ENCODE data around the gene TSC22D3. TPM values are rescaled to one million over a fixed set of nuclear protein-coding genes. Genes with fewer than 3 reads are reported as not detected.

TSC22D3 gene
- total RNA-seq, 1 donor: 57.2 TPM

DNA sequence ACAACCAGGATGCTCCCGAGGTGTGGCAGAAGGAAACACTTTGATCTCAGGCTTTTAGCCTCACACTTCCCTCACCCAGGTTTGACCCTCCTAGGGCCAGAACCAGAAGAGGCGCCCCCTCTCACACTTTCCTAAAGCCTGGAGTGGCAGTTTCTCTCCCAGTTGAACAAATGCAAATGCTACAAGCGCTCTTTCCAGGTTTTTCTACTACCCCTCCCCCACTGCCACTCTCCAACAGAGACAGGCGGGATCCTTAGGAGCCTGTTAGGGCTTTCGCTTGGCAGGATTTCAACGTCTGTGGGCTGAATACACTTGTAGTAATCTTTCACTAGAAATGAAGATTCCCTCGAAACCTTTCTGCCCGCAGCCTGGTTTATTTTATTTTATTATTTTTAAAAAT lies 2.4 kb downstream of the TSC22D3 start:
- Histone ChIP-seq H3K4me1 (ENCODE audit: insufficient read depth, low read length) (no peaks in the 10 kb centered on the region), H3K4me3 (ENCODE audit: insufficient read depth, low read length) (no peak overlapping the region), H4K20me1 (ENCODE audit: insufficient read depth, low read length) (no peaks in the 10 kb centered on the region), H3K9me3 (ENCODE audit: low read depth, low read length) (no peaks in the 10 kb centered on the region), H3K79me2 (ENCODE audit: insufficient read depth, low read length) (no peaks in the 10 kb centered on the region), H3K4me2 (ENCODE audit: insufficient read depth, low read length) (no peak overlapping the region), H3K36me3 (ENCODE audit: insufficient read depth, low read length) (no peaks in the 10 kb centered on the region), H3K27ac (ENCODE audit: low read depth, low read length) (no peak overlapping the region), H3K27me3 (ENCODE audit: insufficient read depth, low read length) (peaks cover 42% of the 10 kb centered on the region), H2AFZ (ENCODE audit: low read length) (no peak overlapping the region)
- TF ChIP-seq, protein P1, sequence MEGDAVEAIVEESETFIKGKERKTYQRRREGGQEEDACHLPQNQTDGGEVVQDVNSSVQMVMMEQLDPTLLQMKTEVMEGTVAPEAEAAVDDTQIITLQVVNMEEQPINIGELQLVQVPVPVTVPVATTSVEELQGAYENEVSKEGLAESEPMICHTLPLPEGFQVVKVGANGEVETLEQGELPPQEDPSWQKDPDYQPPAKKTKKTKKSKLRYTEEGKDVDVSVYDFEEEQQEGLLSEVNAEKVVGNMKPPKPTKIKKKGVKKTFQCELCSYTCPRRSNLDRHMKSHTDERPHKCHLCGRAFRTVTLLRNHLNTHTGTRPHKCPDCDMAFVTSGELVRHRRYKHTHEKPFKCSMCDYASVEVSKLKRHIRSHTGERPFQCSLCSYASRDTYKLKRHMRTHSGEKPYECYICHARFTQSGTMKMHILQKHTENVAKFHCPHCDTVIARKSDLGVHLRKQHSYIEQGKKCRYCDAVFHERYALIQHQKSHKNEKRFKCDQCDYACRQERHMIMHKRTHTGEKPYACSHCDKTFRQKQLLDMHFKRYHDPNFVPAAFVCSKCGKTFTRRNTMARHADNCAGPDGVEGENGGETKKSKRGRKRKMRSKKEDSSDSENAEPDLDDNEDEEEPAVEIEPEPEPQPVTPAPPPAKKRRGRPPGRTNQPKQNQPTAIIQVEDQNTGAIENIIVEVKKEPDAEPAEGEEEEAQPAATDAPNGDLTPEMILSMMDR (IDR thresholded peaks at IDR 0.05; ENCODE audit: extremely low read depth, low read depth, low read length): no peak
- DNase-seq (ENCODE audit: insufficient read length, low spot score, missing footprints): no peak

DNA sequence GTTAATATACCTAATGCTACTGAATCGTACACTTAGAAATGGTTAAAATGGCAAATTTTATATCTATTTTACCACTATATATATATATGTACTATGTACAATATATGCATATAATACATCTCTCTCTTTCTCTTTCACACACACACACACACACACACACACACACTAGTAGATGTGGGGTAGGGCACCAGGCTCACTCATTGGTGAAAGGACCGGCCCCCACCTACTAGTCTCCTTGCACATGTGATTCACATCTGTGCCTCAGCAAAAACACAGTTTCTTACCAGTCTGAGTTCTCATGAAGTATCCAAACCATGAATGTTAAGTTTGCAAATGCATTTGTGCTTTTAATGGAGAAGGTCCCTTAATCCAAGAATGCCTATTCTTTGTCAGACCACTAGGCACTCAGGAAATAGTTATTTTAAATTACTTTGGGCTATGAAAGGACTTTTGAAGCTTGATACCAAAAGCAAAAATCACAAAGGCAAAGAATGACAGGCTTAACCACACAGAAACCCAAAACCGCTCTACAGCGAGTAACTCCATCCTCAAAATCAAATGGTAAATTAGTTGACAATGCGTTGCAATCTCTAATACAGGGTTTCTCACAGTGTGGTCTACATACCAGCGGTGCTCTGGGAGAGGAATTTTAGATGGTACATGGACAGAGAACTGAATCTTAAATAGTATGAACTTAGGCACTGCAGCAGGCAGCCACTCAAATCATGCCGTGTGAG lies 5.8 kb downstream of the TSC22D3 start:
- H3K79me2 ChIP-seq (ENCODE audit: insufficient read depth, low read length): no peaks in the 10 kb centered on the region
- no peak overlapping the region for H3K4me2 ChIP-seq (ENCODE audit: insufficient read depth, low read length)
- no peak overlapping the region for H2AFZ ChIP-seq (ENCODE audit: low read length)
- no peaks in the 10 kb centered on the region for H4K20me1 ChIP-seq (ENCODE audit: insufficient read depth, low read length)
- H3K4me3 ChIP-seq (ENCODE audit: insufficient read depth, low read length): no peak overlapping the region
- H3K4me1 ChIP-seq (ENCODE audit: insufficient read depth, low read length): no peaks in the 10 kb centered on the region
- peaks cover 47% of the 10 kb centered on the region for H3K27me3 ChIP-seq (ENCODE audit: insufficient read depth, low read length)
- TF ChIP-seq, protein P1 (IDR thresholded peaks at IDR 0.05; ENCODE audit: extremely low read depth, low read depth, low read length): no peak
- no peak overlapping the region for H3K27ac ChIP-seq (ENCODE audit: low read depth, low read length)
- no peaks in the 10 kb centered on the region for H3K9me3 ChIP-seq (ENCODE audit: low read depth, low read length)
- H3K36me3 ChIP-seq (ENCODE audit: insufficient read depth, low read length): no peaks in the 10 kb centered on the region
- DNase-seq (ENCODE audit: insufficient read length, low spot score, missing footprints): no peak

DNA sequence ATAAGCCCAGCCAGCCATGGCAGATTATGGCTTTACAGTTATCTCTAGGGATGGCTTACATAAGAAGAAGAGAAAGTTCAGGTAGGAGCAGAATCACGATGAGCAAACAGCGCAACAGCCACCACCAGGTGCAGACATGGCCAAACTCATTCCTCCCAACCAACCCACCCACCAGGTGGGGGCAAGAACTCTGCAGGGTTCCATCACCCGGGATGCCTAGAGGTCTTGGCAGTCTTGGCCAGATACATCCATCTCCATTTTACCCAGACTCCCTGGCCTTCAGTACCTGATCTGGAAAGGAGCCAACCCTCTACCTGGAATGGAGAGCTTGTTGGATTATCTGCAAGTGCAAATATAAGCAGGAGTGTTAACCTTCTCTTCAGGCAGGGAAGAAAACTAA lies 7.5 kb downstream of the TSC22D3 start:
- DNase-seq (ENCODE audit: insufficient read length, low spot score, missing footprints): no peak
- Histone ChIP-seq H3K27me3 (ENCODE audit: insufficient read depth, low read length) (peaks cover 45% of the 10 kb centered on the region), H3K4me1 (ENCODE audit: insufficient read depth, low read length) (no peaks in the 10 kb centered on the region), H2AFZ (ENCODE audit: low read length) (no peak overlapping the region), H3K4me2 (ENCODE audit: insufficient read depth, low read length) (no peak overlapping the region), H4K20me1 (ENCODE audit: insufficient read depth, low read length) (no peaks in the 10 kb centered on the region), H3K9me3 (ENCODE audit: low read depth, low read length) (no peaks in the 10 kb centered on the region), H3K36me3 (ENCODE audit: insufficient read depth, low read length) (no peaks in the 10 kb centered on the region), H3K4me3 (ENCODE audit: insufficient read depth, low read length) (no peak overlapping the region), H3K27ac (ENCODE audit: low read depth, low read length) (no peak overlapping the region), H3K79me2 (ENCODE audit: insufficient read depth, low read length) (no peaks in the 10 kb centered on the region)
- TF ChIP-seq, protein P1 (IDR thresholded peaks at IDR 0.05; ENCODE audit: extremely low read depth, low read depth, low read length): no peak

DNA sequence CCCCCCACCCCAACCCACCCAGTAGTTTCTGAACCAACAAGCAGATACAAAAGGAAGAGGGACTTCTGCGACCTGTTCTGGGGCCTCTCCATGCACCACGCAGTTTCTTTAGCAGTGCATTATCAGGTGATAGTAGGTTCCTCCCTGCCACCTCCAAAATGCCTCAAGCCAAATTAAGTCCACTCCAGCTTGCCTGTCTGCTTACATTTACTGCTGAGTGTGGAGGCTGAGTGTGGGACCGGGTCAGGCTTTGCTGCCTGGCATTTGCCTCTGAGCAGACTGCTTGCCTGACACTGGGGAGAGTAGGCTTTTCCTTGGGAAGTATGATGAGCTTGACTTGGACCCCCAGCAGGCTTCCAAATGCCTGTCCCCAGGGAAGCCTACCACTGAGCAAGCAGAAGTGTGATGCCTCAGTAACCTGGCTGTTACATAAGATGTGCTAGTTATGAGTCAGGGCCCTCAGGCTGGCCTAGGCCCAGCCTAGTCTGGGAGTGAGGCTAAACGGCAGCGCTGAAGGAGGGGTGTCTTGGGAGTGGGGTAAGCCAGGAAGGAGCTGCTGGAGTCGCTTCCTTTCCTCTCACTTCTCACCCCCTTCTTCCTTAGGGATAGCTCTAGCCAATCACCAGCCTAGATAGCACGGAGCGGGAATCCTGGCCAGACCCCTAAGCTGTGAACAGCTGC lies 9.0 kb downstream of the TSC22D3 start:
- Histone ChIP-seq H4K20me1 (ENCODE audit: insufficient read depth, low read length) (no peaks in the 10 kb centered on the region), H3K4me3 (ENCODE audit: insufficient read depth, low read length) (no peak overlapping the region), H3K36me3 (ENCODE audit: insufficient read depth, low read length) (no peaks in the 10 kb centered on the region), H3K4me2 (ENCODE audit: insufficient read depth, low read length) (no peak overlapping the region), H3K4me1 (ENCODE audit: insufficient read depth, low read length) (no peaks in the 10 kb centered on the region), H3K27me3 (ENCODE audit: insufficient read depth, low read length) (peaks cover 47% of the 10 kb centered on the region), H3K27ac (ENCODE audit: low read depth, low read length) (no peak overlapping the region), H3K9me3 (ENCODE audit: low read depth, low read length) (no peaks in the 10 kb centered on the region), H3K79me2 (ENCODE audit: insufficient read depth, low read length) (no peaks in the 10 kb centered on the region), H2AFZ (ENCODE audit: low read length) (no peak overlapping the region)
- TF ChIP-seq, protein P1 (IDR thresholded peaks at IDR 0.05; ENCODE audit: extremely low read depth, low read depth, low read length): no peak
- DNase-seq (ENCODE audit: insufficient read length, low spot score, missing footprints): no peak

All from osteoblast (primary cell).